GM12874 (cell line): Measurements from ENCODE around the gene CAMK2A.

ENCODE experiments used
- CTCF ChIP-seq: IDR thresholded peaks from 2 replicates; pipeline ENCODE4 v1.5.1; 2011; ENCODE audit warnings: low read depth, mild to moderate bottlenecking, control low read depth, low read length, moderate library complexity; ENCODE audit not compliant: insufficient read depth

Gene CAMK2A

GRCh38 chr5:150208187-150209098, 81.1 kb downstream of the CAMK2A start:
- no peak for TF ChIP-seq CTCF

GRCh38 chr5:150206779-150207115, 82.8 kb downstream of the CAMK2A start:
- TF ChIP-seq CTCF: no peak

DNA sequence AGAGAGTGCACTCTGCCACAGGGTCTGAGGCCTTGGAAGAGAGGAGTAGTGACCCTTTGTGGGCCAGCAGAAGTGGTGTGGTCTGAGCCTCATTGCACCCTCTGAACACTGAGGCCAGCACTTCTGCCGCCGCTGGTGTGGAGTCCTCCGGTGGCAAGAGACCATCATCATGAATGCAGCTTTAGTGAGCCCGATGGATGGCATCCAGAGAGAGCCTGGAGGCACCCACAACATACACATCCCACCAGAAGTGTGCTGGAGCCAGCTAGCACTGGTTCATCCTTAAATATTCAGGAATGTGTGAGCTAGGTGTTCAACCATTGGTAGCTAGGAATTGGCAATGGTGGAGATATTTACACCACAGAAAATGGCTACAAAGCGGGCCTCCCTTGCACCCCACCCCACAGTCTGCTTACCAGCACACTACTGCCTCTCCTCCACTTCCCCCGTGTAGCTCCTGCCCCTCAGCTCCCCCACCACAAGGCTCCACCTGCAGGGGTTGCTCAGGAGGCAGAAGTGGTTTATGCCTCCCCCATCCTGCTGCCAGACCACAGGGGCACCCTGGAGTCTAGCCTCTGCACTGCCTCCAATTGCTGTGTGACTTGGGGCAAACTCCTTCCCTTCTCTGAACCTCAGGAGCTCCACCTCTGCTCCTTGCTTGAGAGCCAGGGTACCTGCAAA, 83.3 kb downstream of the CAMK2A start:
- no peak for TF ChIP-seq CTCF

DNA sequence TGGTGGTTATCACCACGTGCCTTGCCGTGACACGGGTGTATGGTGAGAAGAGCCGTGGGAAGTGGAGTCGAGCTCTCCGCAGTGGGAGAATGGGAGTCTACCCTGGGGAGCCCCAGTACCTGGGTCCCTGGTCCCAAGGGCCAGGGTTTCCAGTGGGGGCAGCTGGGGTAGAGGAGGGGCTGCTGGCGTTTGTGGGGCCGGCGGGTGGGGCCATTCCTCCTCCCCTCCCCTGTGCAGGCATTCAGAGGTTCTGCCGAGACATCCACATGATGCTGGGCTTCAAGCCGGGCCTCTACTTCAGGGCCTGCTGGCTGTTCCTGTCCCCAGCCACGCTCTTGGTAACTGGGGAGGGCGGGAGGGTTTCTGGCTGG, 85.0 kb downstream of the CAMK2A start:
- no peak for TF ChIP-seq CTCF

DNA sequence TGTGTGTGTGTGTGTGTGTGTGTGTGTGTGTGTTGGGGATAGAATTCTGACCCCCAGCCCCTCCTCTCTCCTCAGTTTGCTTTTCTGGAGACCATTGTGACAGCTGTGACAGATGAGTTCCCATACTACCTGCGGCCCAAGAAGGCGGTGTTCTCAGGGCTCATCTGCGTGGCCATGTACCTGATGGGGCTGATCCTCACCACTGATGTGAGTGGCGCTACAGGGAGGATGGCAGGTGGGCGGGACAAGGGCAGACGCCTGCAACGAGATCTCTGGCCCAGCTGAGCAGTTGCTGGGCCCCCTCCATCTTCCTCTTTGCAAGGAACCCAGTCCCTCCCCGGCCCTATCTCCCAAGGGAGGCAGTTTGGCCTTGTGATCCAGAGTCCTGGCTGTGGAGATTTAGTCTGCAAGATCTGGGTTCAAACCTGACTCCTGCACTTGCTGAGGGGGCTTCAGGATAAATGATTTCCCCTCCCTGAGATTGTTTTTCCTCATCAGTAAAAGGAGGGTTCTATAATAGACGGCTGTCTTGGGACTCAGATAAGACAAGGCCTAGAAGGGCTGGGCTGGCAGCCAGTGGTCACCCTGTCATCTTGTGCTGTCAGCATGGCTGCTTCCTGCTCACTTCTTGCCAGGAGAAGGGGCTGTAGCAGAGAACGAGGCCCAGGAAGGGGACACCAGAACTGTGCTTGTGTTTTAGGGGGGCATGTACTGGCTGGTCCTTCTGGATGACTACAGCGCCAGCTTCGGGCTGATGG, 85.6 kb downstream of the CAMK2A start:
- TF ChIP-seq CTCF: no peak

DNA sequence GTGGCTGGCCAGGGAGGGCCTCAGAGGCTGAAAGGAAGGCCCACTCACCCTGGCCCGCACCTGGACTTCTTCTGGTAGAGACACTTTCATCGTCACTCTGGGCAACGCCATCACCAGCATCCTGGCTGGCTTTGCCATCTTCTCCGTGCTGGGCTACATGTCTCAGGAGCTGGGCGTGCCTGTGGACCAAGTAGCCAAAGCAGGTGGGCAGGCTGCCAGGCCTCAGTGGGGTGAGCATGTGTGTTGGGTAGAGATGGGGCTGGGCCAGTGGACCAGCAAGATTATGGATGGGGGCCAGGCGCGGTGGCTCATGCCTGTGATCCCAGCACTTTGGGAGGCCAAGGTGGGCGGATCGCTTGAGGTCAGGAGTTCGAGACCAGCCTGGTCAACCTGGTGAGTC, 87.1 kb downstream of the CAMK2A start:
- TF ChIP-seq CTCF: no peak

- no peak for TF ChIP-seq CTCF
Observed at GRCh38 chr5:150197476-150197875, 92.1 kb downstream of the CAMK2A start.
